Panc1 (cell line): ENCODE results near the gene FLYWCH2. TPM values are rescaled to one million over a fixed set of nuclear protein-coding genes. Genes with fewer than 3 reads are reported as not detected.

Experiments
- ATAC-seq: fragments of 200-7000 bp; cut with Tn5 transposase; 2 replicates; pipeline ENCODE4 v1.9.1; 2020; ENCODE audit warnings: mild to moderate bottlenecking, moderate library complexity
- Bru-seq: library from RNA; stranded (reverse); fragments of 400-500 nt; gene quantifications from one replicate; lab custom pipeline; 2021; lab: Mats Ljungman, UMichigan
- BruChase-seq, 2 experiments: library from RNA; stranded (reverse); fragments of 400-500 nt; gene quantifications; one replicate each; lab custom pipeline; 2021; lab: Mats Ljungman, UMichigan
- BruUV-seq: library from RNA; stranded (reverse); fragments of 400-500 nt; replicated peaks from 2 replicates; lab custom pipeline; 2021; lab: Mats Ljungman, UMichigan
- CTCF ChIA-PET: fragments of 300-600 bp; sonication (Branson Sonifier 250); formaldehyde crosslinking; loops from one replicate; lab custom pipeline; 2022; ENCODE audit warnings: antibody characterized with exemption; lab: Charles Lee
- POLR2A ChIA-PET: fragments of 300-600 bp; sonication (Branson Sonifier 250); formaldehyde crosslinking; loops from one replicate; lab custom pipeline; 2022; ENCODE audit warnings: antibody characterized with exemption; lab: Charles Lee
- DNase-seq: peaks from one replicate; pipeline ENCODE4 v3.0.0-alpha.2; 2010; ENCODE audit warnings: low read depth, low spot score
- H3K27ac ChIP-seq: 2 replicates; pipeline ENCODE4 v1.5.1; 2011; ENCODE audit warnings: mild to moderate bottlenecking, low read length, inconsistent platforms
- H3K27me3 ChIP-seq: fragments of 200-500 bp; sonication (Bioruptor generic); 2 replicates; pipeline ENCODE4 v1.6.0; 2014; ENCODE audit warnings: low read length, inconsistent platforms; ENCODE audit not compliant: control insufficient read depth, insufficient read depth
- H3K36me3 ChIP-seq: fragments of 200-500 bp; sonication (Bioruptor generic); 2 replicates; pipeline ENCODE4 v1.5.1; 2014; ENCODE audit warnings: inconsistent platforms, mild to moderate bottlenecking, low read length, moderate library complexity; ENCODE audit not compliant: control insufficient read depth, insufficient read depth
- H3K4me1 ChIP-seq: 2 replicates; pipeline ENCODE4 v1.5.1; 2011; ENCODE audit warnings: inconsistent platforms, mild to moderate bottlenecking, low read length, moderate library complexity; ENCODE audit not compliant: control insufficient read depth, insufficient read depth
- H3K4me3 ChIP-seq, 2 experiments: 2 replicates each; pipeline ENCODE4 v1.5.1; 2011 to 2012; ENCODE audit warnings: low read depth in 2 of 2, low read length in 2 of 2, mild to moderate bottlenecking in 2 of 2, inconsistent platforms in 1 of 2, moderate library complexity in 1 of 2
- H3K9me3 ChIP-seq: fragments of 200-500 bp; sonication (Bioruptor generic); 2 replicates; pipeline ENCODE4 v1.5.1; 2014; ENCODE audit warnings: low read depth, mild to moderate bottlenecking, inconsistent platforms, low read length, moderate library complexity; ENCODE audit not compliant: control insufficient read depth, insufficient read depth
- POLR2AphosphoS5 ChIP-seq: IDR thresholded peaks from 2 replicates; pipeline ENCODE4 v1.6.1; 2012; ENCODE audit warnings: mild to moderate bottlenecking, low read depth, low read length, moderate library complexity
- SIN3A ChIP-seq: IDR thresholded peaks from 2 replicates; pipeline ENCODE4 v1.6.1; 2012; ENCODE audit warnings: low read depth, mild to moderate bottlenecking, low read length, moderate library complexity, borderline replicate concordance; ENCODE audit not compliant: insufficient read depth
- TCF7L2 ChIP-seq: IDR thresholded peaks from 2 replicates; pipeline ENCODE4 v1.6.1; 2011; ENCODE audit warnings: mild to moderate bottlenecking, low read depth, low read length, inconsistent platforms
- in situ Hi-C: cut with HindIII; loops from 2 replicates; pipeline ENCODE4 v1.10.0; 2016; ENCODE audit warnings: low sequenced_read_pairs, low pct_unique_long_range_greater_than_20kb
- intact Hi-C: fragments of 100-400 bp; cut with micrococcal nuclease; formaldehyde crosslinking; loops from one replicate; pipeline ENCODE4 v1.10.0; 2022; ENCODE audit not compliant: unreplicated experiment
- long read RNA-seq: library from polyadenylated mRNA; unstranded; transcript quantifications from one replicate; pipeline ENCODE4 v2.0.0, GENCODE V29; 2021; ENCODE audit not compliant: unreplicated experiment
- polyA plus RNA-seq: library from polyadenylated mRNA; unstranded; fragments of >200 nt; gene quantifications from one replicate; pipeline ENCODE4 v1.2.1, GENCODE V29; 2012; ENCODE audit warnings: missing spikeins; ENCODE audit not compliant: insufficient read length
- total RNA-seq: library from RNA; stranded (reverse); gene quantifications from one replicate; pipeline ENCODE4 v1.2.1, GENCODE V29; 2021; ENCODE audit not compliant: unreplicated experiment
- TF ChIP-seq, protein P1 (sequence below): fragments of 450-650 bp; IDR thresholded peaks from 2 replicates; pipeline ENCODE4 v1.5.1; 2017; ENCODE audit warnings: mild to moderate bottlenecking
- TF ChIP-seq, protein P2 (sequence below), 2 experiments: IDR thresholded peaks; 2 replicates each; pipeline ENCODE4 v1.6.1; 2011 to 2012; ENCODE audit warnings: low read depth in 2 of 2, control low read depth in 1 of 2, low read length in 1 of 2, mild to moderate bottlenecking in 1 of 2, moderate library complexity in 1 of 2; ENCODE audit not compliant: insufficient read depth in 1 of 2

FLYWCH2 gene, protein sequence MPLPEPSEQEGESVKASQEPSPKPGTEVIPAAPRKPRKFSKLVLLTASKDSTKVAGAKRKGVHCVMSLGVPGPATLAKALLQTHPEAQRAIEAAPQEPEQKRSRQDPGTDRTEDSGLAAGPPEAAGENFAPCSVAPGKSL
- 77.3 TPM for total RNA-seq
- 161 TPM for polyA plus RNA-seq
- percentile 65 among the genes with signal in this experiment for Bru-seq, nascent RNA
- BruChase-seq, experiment 1, labeled RNA remaining after a 2-hour chase, result percentile 66 among the genes with signal in this experiment
- BruChase-seq, experiment 2, labeled RNA remaining after a 6-hour chase, result percentile 68 among the genes with signal in this experiment
- long read RNA-seq, transcript FLYWCH2-202 (4 exons, 1,036 nt), result major isoform, 61 of 82 reads
- long read RNA-seq, partial matches to known transcripts, result 17 of 82 reads
- long read RNA-seq, other reads (novel, unspliced or antisense), result 4 of 82 reads

DNA sequence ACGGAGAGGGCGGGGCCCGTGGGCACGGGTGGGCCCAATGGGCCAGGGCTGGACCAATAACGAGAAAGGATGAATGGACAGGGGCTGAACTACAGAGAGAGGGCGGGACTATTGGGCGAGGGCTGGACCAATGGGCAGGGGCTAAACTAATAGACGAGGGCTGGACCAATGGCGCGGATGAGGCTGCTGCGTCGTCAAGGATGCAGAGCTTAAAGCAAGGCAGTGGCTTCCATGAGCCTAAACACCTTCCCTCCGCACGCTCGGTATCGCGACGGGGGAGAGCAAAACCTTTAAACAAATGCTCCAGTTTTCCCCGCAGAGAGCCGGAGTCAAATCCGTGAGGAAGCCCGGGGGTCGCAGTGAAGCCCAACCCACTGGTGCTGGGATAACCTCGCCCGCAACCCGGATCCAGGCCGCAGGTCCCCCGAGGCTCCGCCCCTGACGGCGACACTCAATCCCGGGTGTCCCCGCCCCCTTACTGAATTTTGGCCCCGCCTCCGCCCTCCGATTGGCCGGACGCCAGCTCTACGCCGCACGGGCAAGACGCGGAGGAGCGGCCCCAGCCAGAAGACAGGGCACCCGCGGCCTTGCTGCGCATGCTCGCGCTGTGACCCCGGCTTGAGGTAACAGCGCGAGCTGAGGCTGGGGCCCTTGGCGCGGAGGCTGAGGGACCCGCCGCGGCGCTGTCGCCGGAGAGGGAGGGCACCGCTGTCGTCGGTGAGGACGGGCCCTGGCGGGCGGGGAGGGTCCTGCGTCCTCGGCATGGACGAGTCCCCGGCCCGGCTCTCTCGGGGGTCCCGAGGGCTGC is at the start of gene FLYWCH2:
Gene FLYWCH2, plus strand, starts transcription at position 566 of the 808 bp plus-strand sequence. CDS start 13,235 bp downstream, outside the sequence.
- H3K27me3 ChIP-seq, result no peaks in the 10 kb centered on the region
- H3K4me3 ChIP-seq, result peak within 1 kb of the TSS; percentile 76 to 81
- in situ Hi-C loops (no loop called here), intact Hi-C loops (no loop called here)
- peaks cover 3% of the 10 kb centered on the region; the same call in 1 of the 2 replicates for H3K4me1 ChIP-seq
- ChIA-PET POLR2A (no interaction called here), CTCF (interaction anchor here (0.7 to 1.0 kb wide), 2 partner anchors 15 to 23 kb away, joined by 3 read pairs; no protein-coding TSS in a partner anchor)
- H3K36me3 ChIP-seq, result no peaks in the 10 kb centered on the region; the same call in 1 of the 2 replicates
- TF ChIP-seq SIN3A (0 out of 2 replicates have a peak, but pooled peaks have one; percentile 32), POLR2AphosphoS5 (peak; percentile 68), TCF7L2 (peak; percentile 38; the same call in 1 of the 2 replicates)
- TF ChIP-seq, protein P1, sequence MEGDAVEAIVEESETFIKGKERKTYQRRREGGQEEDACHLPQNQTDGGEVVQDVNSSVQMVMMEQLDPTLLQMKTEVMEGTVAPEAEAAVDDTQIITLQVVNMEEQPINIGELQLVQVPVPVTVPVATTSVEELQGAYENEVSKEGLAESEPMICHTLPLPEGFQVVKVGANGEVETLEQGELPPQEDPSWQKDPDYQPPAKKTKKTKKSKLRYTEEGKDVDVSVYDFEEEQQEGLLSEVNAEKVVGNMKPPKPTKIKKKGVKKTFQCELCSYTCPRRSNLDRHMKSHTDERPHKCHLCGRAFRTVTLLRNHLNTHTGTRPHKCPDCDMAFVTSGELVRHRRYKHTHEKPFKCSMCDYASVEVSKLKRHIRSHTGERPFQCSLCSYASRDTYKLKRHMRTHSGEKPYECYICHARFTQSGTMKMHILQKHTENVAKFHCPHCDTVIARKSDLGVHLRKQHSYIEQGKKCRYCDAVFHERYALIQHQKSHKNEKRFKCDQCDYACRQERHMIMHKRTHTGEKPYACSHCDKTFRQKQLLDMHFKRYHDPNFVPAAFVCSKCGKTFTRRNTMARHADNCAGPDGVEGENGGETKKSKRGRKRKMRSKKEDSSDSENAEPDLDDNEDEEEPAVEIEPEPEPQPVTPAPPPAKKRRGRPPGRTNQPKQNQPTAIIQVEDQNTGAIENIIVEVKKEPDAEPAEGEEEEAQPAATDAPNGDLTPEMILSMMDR, result no peak
- TF ChIP-seq, protein P2, sequence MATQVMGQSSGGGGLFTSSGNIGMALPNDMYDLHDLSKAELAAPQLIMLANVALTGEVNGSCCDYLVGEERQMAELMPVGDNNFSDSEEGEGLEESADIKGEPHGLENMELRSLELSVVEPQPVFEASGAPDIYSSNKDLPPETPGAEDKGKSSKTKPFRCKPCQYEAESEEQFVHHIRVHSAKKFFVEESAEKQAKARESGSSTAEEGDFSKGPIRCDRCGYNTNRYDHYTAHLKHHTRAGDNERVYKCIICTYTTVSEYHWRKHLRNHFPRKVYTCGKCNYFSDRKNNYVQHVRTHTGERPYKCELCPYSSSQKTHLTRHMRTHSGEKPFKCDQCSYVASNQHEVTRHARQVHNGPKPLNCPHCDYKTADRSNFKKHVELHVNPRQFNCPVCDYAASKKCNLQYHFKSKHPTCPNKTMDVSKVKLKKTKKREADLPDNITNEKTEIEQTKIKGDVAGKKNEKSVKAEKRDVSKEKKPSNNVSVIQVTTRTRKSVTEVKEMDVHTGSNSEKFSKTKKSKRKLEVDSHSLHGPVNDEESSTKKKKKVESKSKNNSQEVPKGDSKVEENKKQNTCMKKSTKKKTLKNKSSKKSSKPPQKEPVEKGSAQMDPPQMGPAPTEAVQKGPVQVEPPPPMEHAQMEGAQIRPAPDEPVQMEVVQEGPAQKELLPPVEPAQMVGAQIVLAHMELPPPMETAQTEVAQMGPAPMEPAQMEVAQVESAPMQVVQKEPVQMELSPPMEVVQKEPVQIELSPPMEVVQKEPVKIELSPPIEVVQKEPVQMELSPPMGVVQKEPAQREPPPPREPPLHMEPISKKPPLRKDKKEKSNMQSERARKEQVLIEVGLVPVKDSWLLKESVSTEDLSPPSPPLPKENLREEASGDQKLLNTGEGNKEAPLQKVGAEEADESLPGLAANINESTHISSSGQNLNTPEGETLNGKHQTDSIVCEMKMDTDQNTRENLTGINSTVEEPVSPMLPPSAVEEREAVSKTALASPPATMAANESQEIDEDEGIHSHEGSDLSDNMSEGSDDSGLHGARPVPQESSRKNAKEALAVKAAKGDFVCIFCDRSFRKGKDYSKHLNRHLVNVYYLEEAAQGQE (IDR thresholded peaks at IDR 0.05; ENCODE audit: insufficient read depth in 1 of 2, low read depth in 2 of 2, low read length in 1 of 2), result no peak
- peak; percentile 98 for ATAC-seq
- H3K9me3 ChIP-seq, result peaks cover 6% of the 10 kb centered on the region; the same call in 1 of the 2 replicates
- peak within 1 kb of the TSS; percentile 84 for H3K27ac ChIP-seq
- BruUV-seq, result no TSS peak
- DNase-seq, result peak; percentile 98

DNA sequence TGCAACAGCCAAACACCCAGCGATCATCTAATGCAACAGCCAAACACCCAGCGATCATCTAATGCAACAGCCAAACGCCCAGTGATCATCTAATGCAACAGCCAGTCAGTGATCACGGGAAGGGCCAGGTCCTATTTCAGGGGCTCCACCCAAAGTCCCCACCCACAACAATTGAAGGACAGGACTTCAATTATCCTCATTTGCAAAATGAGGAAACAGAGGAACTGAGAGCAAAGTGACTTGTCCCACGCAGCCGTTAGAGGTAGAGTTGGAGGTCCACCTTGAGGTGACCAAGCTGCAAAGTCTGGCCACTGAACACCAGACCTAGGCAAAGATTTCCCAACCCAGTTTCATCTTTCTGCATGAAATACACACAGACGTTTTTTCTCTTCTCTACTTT is 49.2 kb upstream of the FLYWCH2 start:
- in situ Hi-C loops, result no loop called here
- peak overlapping the region; percentile 68 for H3K27ac ChIP-seq
- BruUV-seq, result no TSS peak
- H3K36me3 ChIP-seq, result no peaks in the 10 kb centered on the region
- POLR2A ChIA-PET, result no interaction called here
- no peak overlapping the region for H3K4me3 ChIP-seq
- no peaks in the 10 kb centered on the region for H3K27me3 ChIP-seq
- intact Hi-C loops, result no loop called here
- peaks cover 46% of the 10 kb centered on the region for H3K4me1 ChIP-seq
- no peak for TF ChIP-seq TCF7L2
- CTCF ChIA-PET, result no interaction called here
- H3K9me3 ChIP-seq, result no peaks in the 10 kb centered on the region
- no peak for ATAC-seq
- no peak for DNase-seq
